GM04504 (cell line): ENCODE measurements around the gene NCEH1.
A peak's percentile ranks its signal among the peaks of the same experiment; 100 is the strongest.
"Not testable (repeated sequence)": the region's sequence is repeated elsewhere in the genome, so short reads cannot be mapped to it uniquely, and the experiment has no call there.

Experiments
- DNase-seq: peaks from one replicate; pipeline ENCODE4 v3.0.0-alpha.2; 2012; ENCODE audit warnings: low read depth

The NCEH1 gene

DNA sequence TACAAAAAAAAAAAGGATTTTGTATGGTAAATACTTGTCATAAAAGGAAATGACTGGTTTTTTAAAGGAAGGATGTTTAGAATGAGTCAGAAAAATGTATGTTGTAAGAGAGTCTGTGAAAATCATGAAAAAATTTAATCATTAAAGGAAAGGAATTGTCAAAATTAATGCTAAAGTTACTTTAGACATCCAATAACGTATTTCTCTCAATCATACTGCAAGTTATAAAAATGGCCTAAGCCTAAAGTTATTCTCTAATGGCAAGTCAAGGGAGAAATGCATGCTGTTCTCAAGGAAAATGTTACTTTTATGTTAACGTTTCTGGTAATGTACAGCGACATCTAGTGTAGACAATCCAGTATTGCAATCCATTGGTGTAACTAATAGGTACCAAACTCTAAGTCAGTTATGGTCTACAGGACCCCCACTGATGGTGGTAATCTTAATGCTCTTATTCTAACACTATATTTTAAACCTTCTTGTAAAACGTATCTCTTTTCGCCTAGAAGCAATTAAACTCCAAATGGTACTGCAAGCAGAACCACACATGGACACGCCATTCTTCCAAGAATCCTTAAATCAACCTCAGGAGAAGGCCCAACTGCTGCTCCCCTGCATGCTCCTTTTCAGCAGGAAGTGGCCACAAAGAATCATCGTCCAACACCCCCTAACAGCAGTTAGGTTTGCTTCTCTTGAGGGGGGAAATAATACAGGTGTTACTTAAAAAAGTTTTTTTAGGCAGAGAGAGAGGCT, 35.2 kb downstream of the NCEH1 start:
- DNase-seq: no peak

DNA sequence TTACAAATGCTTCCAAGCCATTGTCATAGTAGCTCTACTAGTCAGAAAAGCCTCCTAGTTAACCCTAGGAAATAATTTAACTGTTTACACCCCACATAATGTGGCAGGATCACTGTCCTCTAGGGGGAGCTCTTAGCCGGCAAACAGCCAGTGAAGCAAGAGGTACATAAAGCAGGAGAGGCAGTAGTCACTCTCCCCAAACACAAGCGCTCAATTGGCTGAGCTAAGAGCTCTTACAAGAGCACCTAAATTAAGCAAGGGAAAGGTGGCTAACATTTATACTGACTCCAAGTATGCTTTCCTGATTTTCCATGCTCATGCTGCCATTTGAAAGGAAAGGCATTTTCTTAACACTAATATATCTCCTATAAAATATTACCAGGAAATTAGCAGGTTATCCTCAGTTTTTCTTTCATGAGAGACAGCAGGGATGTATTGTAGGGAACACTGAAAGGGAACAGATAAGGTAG, 37.6 kb downstream of the NCEH1 start:
- peak; percentile 42 for DNase-seq

DNA sequence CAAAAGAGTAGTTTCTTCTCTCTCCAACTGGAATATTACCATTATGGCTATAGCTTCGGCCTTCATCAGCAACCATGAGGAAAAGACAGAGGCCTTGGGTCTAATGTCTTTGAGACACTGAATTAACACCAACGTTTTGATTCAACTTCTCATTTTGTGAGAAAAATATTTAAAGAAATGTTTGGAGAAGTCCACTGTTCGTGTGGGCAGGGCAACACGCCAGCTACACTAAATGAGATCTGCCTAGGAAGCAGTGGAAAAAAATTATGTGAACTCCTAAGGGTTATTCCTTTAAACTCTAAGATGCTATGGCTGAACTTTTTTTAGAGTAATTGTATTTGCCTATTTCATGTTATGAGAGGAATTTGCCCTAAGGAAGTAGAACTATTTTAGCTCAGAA, 41.8 kb downstream of the NCEH1 start:
- no peak for DNase-seq

DNA sequence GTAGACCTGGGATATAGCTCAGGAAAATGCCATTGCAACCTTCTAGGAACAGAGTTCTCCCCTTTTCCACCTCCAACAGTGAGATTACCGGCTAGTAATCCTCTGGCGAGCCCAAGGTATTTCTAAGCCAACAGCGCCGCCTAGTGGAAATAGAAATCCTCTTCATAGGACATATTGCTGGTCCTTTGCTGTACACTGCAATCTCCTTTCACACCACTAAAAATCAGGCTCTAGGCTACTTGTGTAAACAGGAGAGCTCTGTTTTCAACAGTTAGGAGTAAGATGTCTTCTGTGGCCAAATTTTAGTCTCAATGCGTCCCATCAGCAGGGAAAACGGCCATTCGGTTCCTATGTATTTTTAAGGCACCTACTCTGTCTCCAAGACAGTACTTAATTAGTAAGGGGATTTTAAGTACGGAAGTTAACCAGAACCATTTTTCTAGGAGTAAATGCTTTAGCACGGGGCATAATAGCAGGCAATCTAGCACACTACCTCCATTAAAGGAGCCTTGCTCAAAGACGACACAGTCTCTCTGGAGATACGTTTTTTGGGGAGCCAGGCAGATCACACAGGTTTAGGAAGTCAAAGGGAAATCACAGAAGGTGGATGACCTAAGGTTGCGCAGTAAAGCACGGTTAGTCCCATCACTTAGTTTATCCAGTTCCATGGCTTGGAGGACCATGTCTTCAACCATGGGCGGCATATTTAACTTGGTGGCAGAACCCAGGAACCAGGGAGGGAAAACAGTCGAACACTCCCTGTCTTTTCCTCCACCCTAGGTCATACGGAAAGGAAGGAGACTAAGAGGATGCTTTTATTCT, 43.8 kb downstream of the NCEH1 start:
- DNase-seq: peak; percentile 62

DNA sequence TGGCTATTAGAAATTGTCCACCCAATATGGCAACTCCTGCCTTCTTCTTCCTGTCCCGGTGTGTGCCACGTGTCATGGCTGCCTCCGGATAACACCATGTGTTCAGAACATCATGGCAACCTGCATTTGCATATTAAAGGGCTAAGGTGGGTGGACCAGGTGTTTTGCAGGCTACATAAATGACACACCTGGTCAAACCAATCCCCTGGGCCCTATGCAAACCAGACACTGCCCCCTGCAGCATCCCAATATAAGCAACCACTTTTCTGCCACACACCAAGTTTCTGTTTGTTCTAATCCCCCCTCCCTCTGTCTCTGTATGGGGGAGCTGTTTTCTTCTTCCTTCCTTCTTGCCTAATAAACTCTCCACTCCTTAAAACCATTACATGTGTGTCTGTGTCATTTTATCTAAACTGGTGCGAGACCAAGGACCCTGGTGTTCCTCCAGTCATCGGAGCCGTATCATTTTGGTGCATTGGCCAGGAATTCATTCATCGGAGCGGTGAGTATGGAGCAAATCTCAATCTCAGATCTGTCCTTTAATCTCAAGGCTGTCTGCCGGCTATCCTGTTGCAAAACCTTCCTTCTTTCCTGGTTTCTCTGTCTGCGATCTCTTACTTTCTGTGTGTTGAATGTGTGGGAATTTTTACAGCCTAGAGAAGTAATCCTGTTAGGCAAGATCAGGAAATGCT, 44.5 kb downstream of the NCEH1 start:
- no peak for DNase-seq

DNA sequence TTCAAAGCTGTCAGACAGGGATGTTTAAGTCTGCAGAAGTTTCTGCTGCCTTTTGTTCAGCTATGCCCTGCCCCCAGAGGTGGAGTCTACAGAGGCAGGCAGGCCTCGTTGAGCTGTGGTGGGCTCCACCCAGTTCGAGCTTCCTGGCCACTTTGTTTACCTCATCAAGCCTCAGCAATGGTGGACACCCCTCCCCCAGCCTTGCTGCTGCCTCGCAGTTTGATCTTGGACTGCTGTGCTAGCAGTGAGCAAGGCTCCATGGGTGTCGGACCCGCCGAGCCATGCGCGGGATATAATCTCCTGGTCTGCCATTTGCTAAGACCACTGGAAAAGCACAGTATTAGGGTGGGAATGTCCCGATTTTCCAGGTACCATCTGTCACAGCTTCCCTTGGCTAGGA, 45.4 kb downstream of the NCEH1 start:
- DNase-seq: not testable (repeated sequence)

DNA sequence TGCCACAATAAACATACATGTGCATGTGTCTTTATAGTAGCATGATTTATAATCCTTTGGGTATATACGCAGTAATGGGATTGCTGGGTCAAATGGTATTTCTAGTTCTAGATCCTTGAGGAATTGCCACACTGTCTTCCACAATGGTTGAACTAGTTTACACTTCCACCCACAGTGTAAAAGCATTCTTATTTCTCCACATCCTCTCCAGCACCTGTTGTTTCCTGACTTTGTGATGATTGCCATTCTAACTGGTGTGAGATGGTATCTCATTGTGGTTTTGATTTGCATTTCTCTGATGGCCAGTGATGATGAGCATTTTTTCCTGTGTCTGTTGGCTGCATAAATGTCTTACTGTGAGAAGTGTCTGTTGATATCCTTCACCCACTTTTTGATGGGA, 50.4 kb downstream of the NCEH1 start:
- not testable (repeated sequence) for DNase-seq

DNA sequence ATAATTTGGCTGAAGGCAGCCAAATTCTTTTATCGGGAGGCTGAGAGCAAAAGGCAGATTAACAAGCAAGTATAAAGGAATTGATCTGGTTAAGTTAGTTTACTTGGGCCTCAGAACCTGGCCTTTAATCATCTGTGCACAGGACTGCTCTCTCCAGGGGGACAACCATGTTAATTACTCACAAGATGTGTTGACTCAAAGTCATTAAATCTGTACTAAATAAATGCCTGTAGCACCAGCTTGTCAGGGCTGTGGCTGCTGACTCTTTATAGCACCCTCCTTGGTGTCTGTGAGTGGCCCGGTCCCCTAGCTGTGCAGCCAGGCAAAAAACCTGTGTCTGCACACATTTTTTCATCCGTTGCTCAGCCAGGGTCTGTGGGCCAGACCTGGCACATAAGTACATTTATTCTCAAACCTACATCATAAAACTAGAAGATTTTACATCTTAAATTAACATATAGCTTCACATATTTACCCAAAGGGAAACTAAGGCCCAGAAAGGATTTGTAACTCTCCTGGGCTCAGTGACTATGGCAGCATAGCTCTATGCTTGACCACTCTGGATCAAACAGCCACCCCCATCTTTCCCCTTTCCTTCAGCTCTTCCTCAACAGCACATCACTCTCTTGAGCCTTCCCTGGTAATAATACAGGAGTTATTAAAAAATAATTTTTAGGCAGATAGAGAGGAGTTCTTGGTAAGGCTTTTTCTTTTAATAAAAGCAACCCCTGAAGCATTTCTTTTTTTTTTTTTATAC, 51.4 kb downstream of the NCEH1 start:
- DNase-seq: peak; percentile 24

DNA sequence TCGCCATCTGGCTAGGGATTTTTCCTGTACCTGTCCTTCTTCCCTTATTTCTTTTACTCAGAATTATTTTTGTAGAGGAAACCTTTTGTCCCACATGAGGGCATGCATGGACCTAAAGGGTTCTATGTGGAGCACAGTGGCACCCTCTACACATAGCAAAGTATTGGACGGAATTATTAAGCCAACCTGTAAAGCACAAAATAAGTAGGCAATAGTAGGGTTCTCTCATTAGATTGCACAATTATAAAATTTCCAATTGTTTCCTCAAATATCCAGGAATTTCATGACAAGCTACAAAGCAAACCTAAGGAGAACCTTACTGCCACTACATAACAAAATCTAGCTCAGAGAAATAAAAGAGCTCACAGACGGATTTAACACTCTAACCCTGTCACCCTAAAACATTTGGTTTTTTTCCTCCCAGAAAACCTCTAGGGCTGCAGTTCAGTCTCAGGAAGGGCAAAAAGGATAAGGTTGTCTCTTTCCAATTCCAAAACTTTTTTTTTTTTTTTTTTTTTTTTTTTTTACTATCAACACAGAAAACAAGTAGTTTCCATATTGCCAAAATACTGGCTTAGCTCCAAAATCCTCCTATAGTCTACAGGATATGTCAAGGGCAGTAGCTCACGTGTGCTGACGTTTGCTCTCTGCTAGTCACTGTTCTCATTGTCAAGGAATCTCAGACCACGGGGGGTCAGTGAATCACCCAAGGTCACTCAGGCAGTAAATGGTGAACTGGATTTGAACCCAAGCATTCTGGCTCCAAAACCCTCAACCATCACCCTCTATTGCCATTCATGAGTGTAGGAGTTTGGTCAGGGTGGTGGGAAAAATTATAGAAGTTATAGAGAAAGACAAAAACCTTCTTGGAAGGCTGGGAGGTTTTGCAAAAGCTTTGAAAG, 52.3 kb downstream of the NCEH1 start:
- DNase-seq: peak; percentile 85

DNA sequence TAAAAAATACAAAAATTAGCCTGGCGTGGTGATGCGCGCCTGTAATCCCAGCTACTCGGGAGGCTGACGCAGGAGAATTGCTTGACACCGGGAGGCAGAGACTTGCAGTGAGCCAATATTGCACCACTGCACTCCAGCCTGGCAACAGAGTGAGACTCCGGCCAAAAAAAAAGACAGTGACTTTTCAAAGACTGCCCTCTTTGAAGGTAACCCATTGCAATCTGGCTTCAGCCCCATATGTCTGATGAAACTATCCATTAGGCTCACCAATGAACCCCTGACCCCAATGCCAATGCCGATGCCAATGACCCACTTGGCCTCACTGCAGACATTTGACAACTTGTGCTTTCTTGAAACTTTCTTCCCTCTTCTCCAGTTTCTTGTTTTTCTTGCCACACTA, 54.3 kb downstream of the NCEH1 start:
- no peak for DNase-seq

DNA sequence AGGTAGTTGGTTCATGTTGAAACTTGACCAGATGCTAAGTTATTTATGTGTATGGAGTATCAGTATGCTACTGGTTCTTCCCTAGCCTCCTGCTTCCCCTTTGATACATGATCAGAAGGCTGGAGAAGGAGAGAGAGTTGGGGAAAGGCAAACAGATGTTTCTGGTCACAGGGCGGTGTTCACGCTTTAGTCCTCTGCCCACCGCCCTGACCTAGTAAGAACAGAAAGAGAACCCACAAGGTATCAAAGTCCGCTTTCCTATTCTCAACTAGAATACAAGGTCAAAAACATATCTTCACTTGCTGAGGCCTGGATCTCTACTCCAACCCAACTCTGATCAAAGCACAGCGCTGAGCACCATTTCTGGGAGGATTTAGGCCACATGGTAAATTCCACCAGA, 55.5 kb downstream of the NCEH1 start:
- no peak for DNase-seq

DNA sequence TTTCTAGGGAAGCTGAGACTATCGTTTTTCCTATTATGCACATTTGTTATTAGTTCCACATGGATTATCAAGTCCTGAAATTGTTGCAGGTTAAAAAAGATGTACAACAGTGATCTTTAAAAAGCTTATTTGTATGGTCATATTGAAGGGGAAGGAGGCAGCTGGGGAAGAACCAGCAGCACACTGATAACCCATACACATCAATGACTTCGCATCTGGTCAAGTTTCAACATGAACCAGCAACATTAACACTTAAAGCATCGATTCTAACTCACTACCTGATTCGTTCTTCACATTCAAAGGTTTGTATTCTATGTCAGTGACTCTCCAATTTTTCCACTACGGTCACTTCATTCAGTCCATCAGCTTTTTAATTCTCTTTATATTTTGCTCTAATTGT, 56.4 kb downstream of the NCEH1 start:
- DNase-seq: no peak

DNA sequence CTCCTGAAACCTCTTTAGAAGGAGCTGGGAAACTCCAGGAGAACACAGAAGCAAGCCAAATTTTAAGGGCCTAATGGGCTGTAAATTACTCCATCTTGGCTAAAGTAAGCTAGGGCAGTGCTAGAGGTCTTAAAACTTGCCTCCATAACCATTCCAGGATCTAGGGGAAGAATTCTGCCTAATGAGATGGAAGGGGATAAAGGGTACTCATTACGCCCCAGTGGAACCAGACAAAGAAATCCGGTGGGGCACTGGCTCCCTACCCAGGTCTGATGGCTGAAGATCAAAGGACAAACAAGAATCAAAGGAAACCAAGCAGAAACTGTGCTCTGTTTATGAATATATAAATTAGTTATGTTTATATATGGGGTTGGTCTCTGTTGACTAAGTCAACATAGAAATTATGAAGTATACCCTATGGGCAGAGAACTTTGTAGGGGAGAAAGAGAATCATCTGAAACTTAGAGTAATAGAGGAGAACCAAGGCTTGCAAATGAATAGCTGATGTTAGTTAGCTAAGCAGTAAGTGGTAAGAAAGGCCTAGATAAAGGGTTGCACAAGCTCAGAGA, 57.8 kb downstream of the NCEH1 start:
- DNase-seq: no peak

DNA sequence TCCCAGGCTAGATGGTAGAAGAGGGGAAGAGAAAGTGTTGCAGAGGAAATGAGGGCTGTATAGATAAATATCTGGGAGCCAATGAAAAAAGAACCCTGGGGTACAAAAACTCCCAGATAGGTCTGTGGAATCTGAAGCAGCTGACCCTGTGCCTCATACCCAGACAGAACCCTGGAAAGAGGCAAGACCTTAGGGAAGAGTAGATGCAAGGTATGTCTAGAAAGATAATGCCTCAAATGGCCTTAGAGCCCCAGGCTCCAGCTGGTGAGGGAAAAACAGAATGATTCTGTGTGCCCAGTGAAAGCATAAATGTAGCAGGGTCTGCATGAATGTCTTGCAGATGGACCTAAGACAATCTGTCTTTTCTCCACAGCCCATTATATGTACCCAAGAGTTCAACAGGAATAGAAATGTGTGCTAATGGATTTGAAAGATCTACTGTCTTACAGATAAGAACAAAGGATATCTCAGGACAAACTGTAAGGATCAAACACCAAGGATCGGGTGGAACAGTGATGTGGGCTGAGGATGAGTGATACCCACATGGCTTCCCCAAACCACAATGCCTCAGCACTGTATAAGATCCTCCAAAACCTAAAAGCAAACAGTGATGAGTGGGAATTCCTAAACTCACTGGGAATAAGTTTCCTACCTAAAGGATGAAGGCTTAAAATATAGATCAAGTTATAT, 58.8 kb downstream of the NCEH1 start:
- DNase-seq: no peak

DNA sequence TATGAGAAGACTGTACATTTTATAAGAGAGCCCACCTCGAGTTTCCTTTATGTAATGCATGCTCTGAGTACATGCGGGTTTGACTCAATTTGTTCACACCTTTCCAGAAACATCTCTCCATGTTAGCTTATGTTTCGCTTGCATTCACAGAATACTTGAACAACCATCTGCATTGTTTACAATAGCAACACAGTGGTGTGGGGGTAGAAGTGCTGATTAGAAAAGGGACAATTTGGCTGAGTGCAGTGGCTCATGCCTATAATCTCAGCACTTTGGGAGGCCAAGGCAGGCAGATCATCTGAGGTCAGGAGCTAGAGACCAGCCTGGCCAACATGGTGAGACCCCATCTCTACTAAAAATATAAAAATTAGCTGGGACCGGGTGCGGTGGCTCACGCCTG, 60.9 kb downstream of the NCEH1 start:
- DNase-seq: no peak

DNA sequence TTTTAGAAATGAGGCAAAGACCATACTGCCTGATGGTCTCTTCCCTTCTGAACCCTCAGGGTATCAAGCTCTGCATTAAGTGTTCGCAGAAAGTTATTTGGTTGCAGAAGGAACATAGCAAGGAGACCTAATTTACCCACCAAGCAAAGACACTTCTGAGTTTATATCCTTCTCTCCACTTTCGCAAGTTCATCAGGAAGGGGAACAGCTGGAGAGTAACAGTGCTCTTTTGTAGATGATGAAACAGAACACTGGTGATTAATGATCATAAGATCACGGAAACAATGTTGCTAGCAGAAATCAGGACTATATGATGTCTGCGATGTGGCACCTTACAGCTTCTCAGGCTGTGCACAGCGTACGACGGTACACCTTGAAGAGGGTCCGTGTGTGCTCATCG, 62.1 kb downstream of the NCEH1 start:
- DNase-seq: no peak

DNA sequence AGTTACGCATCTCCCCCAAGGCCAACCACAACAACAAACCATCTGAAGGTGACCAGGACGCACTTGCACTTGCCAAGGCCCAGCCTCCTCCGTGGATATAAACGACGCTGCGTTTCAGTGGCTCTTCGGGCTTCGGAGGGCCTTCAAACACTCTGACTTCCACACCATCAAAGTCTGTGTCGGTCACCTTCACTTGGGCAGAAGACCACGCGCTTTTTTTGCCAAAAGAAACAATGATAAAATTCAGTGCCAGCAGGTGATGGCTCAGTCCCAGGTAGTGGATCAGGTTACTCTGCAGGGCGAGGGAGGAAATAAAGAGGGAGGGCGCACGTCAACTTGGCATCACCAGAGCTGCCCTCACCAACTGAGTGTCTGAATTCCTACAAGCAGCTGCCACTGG, 63.0 kb downstream of the NCEH1 start:
- no peak for DNase-seq

DNA sequence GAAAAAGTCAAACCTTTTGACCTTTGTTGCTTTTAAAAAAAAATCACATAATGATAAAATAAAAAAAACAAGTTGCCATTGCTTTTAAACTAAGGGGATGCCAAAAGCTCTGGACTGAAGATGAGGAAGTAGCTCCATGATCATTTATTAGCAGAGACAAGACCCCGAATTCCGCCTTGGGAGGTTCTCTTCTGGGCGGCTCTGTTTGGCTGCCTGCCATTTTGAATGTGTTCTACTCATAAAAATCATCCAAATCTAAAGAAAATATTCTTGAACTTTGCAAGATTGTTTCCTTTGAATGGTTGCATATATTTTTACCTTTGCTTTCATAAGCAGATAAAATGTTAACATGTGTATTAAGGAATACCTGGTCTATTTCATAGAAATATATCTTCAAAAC, 63.8 kb downstream of the NCEH1 start:
- DNase-seq: no peak

DNA sequence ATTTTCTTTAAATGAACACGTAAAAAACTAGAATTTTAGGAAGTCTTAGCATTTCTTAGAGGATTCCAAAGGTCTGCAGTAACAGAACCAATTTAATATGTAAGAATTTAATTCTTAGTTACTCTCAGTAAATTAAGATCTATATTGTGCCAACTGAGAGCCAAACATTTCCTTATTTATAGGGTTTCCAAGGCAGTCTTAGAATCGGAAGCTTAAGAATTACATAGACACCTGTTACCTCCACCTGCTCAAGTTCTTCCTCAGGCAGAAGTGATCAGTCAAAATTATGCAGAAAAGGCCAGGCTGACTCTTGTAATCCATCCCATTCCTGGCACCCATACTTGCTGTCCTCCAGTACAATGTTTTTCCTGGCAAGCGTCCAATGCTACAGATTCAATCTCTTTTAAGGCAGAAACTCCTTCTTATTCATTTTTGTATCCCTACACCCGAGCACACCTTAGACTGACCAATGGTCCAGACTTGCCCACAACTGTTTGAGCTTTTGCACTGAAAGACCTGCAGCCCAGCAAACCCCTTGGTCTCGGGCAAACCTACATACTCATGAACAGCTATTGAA, 64.3 kb downstream of the NCEH1 start:
- no peak for DNase-seq

DNA sequence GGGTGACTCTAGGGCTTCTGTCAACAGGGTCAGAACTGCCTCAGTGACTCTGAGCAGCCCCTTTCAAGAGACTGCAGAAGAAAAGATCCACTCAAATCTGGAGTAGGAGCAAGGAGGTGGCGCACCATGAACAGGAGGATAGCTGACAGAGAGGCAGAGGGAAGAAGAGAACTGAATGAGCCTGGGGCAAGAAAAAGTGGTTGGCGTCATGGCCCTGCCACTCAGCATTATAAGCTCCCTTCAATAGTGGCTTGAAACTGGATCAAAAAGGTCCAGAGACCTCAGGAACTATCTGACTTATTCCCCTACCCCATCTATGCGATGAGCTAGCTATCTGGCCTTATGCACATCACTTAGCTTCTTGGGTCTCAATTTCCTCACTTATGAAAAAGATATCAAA, 66.6 kb downstream of the NCEH1 start:
- no peak for DNase-seq
